Measurements from ENCODE around the gene LSS. TPM values are rescaled to one million over a fixed set of nuclear protein-coding genes. Genes with fewer than 3 reads are reported as not detected.
"Not testable (repeated sequence)": the region's sequence is repeated elsewhere in the genome, so short reads cannot be mapped to it uniquely, and the experiment has no call there.

Gene LSS
- total RNA-seq, 1 experiment from 2014 or later: 41.3 TPM

DNA sequence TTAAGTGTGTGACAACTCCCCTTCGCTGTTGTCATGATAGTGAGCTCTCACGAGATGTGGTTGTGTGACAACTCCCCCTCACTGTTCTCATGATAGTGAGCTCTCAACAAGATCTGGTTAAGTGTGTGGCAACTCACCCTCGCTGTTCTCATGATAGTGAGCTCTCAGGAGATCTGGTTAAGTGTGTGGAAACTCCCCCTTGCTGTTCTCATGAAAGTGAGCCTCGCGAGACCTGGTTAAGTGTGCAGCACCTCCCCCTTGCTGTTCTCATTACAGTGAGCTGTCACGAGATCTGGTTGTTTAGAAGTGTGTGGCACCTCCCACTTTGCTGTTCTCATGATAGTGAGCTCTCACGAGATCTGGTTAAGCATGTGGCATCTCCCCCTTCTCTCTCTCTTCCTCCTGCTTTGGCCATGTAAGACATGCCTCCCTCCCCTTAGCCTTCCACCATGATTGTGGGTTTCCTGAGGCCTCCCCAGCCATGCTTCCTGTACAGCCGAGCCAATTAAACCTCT lies 25.1 kb upstream of the LSS start:
- H3K4me1 ChIP-seq: no peaks in the 10 kb centered on the region
- H3K27ac ChIP-seq: no peak overlapping the region
- no peaks in the 10 kb centered on the region for H3K9me3 ChIP-seq (replicated peaks)
- peaks cover 70% of the 10 kb centered on the region for H3K36me3 ChIP-seq
- no peak overlapping the region for H3K4me3 ChIP-seq
- no peak for DNase-seq
- H3K27me3 ChIP-seq: no peaks in the 10 kb centered on the region

DNA sequence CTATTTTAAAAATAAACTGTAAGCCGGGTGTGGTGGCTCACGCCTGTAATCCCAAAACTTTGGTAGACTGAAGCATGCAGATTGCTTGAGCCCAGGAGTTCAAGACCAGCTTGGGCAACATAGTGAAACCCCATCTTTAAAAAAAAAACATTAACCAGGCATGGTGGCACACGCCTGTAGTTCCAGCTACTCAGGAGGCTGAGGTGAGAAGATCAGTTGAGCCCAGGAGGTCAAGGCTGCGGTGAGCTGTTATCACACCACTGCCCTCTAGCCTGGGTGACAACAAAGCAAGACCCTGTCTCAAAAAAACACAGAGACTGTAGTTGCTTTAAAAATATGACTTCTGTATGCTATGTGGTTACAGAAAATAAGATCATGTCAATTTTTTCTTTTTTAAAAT lies 24.3 kb upstream of the LSS start:
- H3K9me3 ChIP-seq (replicated peaks): no peaks in the 10 kb centered on the region

DNA sequence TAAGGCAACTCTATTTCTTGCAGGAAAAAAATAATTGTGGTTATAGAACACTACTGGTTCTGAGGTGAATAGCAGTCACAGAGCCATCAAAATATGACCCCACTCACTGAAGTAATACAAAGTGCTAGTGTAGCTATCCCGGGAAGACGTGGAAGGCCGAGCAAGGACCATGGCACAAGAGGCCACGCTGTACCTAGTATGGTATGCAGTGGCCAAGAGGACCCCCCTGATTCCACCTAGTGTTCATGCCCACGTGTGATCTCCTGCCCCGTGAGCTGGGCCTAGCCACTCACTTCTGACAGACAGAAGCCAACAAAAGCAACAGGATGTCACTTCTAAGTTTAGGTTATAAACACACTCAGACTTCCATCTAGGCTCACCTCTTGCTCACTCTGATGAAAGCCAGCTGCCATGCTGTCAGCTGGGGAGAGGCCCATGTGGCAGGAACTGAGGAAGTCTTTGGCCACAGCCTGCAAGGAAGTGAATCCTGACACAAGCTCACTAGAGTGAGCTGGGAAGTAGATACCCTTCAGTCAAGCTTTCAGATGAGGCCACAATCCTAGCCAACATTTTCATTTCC lies 21.7 kb upstream of the LSS start:
- no peak overlapping the region for H3K4me3 ChIP-seq
- H3K36me3 ChIP-seq: peaks cover 73% of the 10 kb centered on the region
- no peaks in the 10 kb centered on the region for H3K9me3 ChIP-seq (replicated peaks)
- H3K27ac ChIP-seq: no peak overlapping the region
- no peaks in the 10 kb centered on the region for H3K27me3 ChIP-seq
- DNase-seq: no peak
- H3K4me1 ChIP-seq: no peaks in the 10 kb centered on the region

More for the DNA sequence above, 24.3 kb upstream of the LSS start:
- DNase-seq: no peak
- Histone ChIP-seq H3K4me1 (no peaks in the 10 kb centered on the region), H3K4me3 (no peak overlapping the region), H3K27ac (no peak overlapping the region), H3K36me3 (peaks cover 70% of the 10 kb centered on the region), H3K27me3 (no peaks in the 10 kb centered on the region)

DNA sequence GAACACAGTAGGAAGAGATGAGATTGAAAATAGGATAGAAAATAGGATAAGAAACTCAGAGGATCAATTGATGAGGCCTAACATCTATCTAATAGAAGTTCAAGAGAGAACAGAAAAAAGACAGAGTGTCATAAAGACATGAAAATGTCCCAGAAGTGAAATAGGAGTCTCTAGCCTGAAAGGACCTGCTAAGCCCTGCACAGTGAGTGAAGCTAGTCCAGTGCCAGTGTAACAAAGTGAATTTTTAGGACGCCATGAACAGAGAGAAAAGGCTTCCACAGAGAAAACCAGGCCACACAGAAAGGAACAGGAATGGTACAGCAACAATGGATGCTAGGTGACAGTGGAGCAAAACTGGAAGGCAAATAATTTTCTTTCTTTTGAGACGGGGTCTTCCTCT lies 20.3 kb upstream of the LSS start:
- H3K4me3 ChIP-seq: no peak overlapping the region
- H3K36me3 ChIP-seq: peaks cover 78% of the 10 kb centered on the region
- H3K27ac ChIP-seq: no peak overlapping the region
- H3K9me3 ChIP-seq (replicated peaks): no peaks in the 10 kb centered on the region
- DNase-seq: no peak
- H3K4me1 ChIP-seq: no peaks in the 10 kb centered on the region
- no peaks in the 10 kb centered on the region for H3K27me3 ChIP-seq

DNA sequence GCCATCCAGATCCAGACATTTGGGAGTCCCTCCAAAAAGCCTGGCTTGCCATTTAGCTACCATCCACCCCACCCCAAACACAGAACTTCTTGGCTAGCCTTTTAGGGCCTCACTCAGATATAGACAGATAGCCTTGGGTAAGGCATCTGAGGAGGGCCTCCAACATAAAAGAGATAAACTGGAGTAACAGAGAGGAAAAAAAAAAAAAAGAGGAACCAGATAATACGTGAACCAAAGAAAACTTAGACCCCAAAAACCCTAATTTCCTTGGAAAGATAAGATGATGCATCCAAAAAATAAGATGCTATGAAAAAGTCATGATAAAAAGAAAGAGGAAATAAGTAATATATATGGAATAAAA lies 19.8 kb upstream of the LSS start:
- Histone ChIP-seq H3K27ac (no peak overlapping the region), H3K4me3 (no peak overlapping the region), H3K9me3 (replicated peaks) (no peaks in the 10 kb centered on the region), H3K4me1 (no peaks in the 10 kb centered on the region), H3K36me3 (peaks cover 81% of the 10 kb centered on the region), H3K27me3 (no peaks in the 10 kb centered on the region)
- DNase-seq: no peak

DNA sequence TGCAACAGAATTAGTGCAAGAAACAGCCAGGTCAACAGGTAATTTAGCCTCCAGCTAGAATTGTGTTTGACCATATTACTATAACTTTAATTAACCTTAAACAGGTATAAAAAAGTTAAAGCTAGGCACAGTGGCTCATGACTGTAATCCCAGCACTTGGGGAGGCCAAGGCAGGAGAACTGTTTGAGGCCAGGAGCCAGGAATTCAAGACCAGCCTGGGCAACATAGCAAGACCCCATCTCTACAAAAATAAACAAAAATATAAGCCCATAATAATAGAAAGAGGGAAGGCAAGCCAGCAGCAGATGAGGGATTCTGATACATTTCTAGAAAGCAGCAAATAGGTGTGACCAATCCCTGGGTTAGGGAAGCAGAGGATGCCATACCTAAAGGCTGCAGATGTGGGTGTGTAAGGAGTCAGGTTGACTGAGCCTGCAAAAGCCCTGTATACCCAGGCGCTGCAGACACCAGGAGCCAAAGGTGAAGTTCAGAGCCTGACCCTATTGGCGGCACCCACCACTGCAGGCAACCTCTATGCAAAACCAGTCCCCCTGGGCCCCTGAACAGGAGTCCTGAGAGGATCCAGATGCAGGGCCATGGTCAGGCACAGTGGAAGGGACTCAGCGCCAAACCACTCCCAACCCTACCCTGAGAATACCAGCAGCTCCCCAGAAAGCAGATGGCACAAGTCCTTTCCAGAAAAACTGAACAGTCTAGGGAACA lies 19.3 kb upstream of the LSS start:
- H3K27ac ChIP-seq: no peak overlapping the region
- peaks cover 87% of the 10 kb centered on the region for H3K36me3 ChIP-seq
- no peak for DNase-seq
- H3K27me3 ChIP-seq: no peaks in the 10 kb centered on the region
- H3K4me1 ChIP-seq: no peaks in the 10 kb centered on the region
- H3K9me3 ChIP-seq (replicated peaks): no peaks in the 10 kb centered on the region
- no peak overlapping the region for H3K4me3 ChIP-seq

DNA sequence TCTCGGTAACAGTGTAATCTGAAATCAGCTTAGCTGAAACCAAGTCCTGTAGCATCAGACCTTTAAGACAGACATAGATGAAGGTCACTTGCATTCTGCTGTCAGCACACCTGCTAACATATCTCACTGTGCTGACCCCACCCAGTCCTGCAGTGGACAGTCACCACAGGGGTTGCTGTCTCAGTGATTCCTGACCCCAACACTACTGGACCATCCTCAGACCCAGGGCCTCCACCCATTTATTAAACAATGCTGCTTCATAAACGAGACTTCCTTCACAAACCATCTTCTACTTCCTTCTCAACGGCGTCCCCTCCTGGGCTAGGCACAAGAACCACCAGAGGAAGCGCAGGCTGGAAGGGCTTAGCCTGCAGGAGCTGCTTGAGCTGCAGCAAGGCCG lies 17.8 kb upstream of the LSS start:
- H3K9me3 ChIP-seq (replicated peaks): no peaks in the 10 kb centered on the region
- DNase-seq: no peak
- H3K27me3 ChIP-seq: no peaks in the 10 kb centered on the region
- no peak overlapping the region for H3K27ac ChIP-seq
- no peaks in the 10 kb centered on the region for H3K4me1 ChIP-seq
- no peak overlapping the region for H3K4me3 ChIP-seq
- H3K36me3 ChIP-seq: peaks cover 88% of the 10 kb centered on the region

DNA sequence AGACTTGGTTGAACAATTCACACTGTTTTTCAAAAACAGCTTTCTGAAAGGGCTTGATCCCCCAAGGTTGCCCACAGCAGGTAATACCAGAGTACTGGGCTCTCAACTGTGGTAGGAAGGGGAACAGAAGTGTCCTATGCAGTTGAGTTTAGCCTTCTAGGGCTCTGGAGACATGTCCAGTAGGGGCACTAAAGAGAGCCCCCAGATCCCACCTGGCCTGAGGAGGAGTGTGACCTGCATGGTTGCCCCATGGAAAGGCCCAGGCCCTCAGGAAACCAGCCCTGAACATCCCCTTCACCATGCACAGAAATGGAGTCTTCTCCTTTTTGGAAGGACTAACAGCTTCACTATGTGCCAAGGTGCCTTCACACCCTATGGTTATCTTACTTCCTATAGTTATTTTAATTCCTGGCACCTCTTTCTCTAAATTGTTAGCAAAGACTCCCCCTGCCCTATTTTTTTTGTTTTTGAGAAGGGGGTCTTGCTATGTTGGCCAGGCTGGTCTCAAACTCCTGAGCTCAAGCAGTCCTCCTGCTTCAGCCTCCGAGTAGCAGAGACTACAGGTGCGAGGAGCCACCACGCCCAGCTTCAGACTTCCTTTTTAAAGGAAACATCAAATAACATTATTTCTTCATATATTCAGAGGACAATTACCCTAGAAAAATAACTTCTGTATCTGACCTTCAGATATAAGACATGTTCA lies 16.8 kb upstream of the LSS start:
- no peak for DNase-seq
- no peak overlapping the region for H3K4me3 ChIP-seq

DNA sequence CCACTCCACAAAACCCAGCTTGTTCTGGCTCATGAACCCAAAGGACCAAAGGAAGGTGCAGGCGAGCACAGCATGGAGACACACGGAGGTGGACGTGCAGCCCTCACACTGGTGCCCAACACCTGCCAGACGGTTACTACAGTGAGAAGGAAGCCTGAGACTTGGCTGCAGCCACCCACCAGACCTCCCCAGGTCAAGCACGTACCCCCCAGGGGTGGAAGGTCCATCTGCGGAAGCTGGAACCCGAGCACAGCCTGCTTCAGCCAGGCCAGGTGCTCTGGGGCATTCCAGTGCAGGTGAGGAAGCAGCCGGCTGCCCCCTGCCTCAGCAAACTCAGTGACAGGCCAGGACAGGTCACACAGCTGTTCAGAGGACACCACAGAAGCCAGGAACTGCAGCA lies 16.0 kb upstream of the LSS start:
- no peaks in the 10 kb centered on the region for H3K9me3 ChIP-seq (replicated peaks)
- no peak for DNase-seq
- H3K4me3 ChIP-seq: no peak overlapping the region
- peaks cover 88% of the 10 kb centered on the region for H3K36me3 ChIP-seq
- no peaks in the 10 kb centered on the region for H3K27me3 ChIP-seq
- no peaks in the 10 kb centered on the region for H3K4me1 ChIP-seq
- no peak overlapping the region for H3K27ac ChIP-seq

More for the DNA sequence above, 16.8 kb upstream of the LSS start:
- H3K4me1 ChIP-seq: no peaks in the 10 kb centered on the region
- H3K9me3 ChIP-seq (replicated peaks): no peaks in the 10 kb centered on the region
- no peaks in the 10 kb centered on the region for H3K27me3 ChIP-seq
- peaks cover 88% of the 10 kb centered on the region for H3K36me3 ChIP-seq
- H3K27ac ChIP-seq: no peak overlapping the region

DNA sequence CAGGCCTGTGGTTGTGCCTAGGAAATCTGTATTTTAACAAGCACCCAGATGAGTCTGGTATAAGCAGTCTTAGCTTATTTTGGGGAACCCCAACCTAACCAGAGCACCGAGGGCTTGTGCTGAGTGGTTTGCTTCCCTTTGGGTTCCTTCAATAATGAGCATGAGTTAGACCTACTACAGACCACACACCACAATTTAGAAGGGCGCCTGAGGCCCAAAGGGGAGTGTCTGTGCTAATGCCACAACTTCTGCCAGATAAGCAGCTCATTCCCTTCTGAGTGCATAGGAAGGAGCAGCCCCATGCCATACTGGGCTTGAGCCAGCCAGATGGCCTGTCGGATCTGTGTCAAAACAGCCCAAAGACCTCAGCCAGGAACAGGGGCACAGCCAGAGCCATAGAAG lies 15.4 kb upstream of the LSS start:
- H3K9me3 ChIP-seq (replicated peaks): no peaks in the 10 kb centered on the region
- no peaks in the 10 kb centered on the region for H3K27me3 ChIP-seq
- H3K36me3 ChIP-seq: peaks cover 91% of the 10 kb centered on the region
- no peak for DNase-seq
- H3K4me1 ChIP-seq: no peaks in the 10 kb centered on the region
- no peak overlapping the region for H3K4me3 ChIP-seq
- no peak overlapping the region for H3K27ac ChIP-seq

DNA sequence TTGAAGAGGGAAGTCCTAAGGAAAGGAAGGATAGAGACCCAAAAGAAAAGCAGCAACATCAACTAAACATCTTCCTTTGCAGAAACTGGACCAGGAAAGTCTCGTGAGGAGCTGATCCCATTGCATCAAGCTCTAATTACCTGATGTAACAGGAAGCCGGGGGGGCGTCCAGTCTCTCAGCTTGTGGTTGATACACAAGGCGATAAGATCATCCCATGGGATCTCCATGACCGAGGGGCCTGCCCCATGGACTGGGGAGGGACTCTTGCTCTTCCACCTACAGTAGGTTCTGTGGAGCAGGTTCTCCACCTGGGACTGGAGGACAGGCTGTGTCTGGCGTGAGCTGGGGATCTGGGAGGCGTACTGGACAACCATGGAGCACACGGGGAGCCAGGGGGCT lies 14.8 kb upstream of the LSS start:
- DNase-seq: no peak
- H3K4me3 ChIP-seq: no peak overlapping the region
- no peaks in the 10 kb centered on the region for H3K27me3 ChIP-seq
- no peaks in the 10 kb centered on the region for H3K9me3 ChIP-seq (replicated peaks)
- H3K27ac ChIP-seq: no peak overlapping the region
- H3K4me1 ChIP-seq: no peaks in the 10 kb centered on the region
- peaks cover 91% of the 10 kb centered on the region for H3K36me3 ChIP-seq

DNA sequence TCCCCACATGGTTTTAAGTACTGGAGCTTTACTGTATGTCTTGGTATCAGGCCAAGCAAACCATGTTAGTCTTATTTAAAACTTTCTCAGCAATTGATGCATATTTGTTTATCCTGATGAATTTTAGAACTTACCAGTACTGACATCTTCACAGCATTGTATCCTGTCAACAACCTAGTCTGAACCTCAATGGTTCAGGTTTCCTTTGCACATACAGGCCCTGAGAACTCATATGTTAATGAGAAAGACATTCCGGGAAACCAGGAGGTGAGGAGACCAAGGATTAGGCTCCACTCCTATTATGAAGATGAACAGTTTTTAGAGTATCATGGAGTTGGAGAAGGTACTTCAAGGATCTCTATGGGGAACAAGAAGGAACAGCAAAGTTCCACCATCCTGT lies 13.0 kb upstream of the LSS start:
- peaks cover 91% of the 10 kb centered on the region for H3K36me3 ChIP-seq
- H3K9me3 ChIP-seq (replicated peaks); H3K4me1 ChIP-seq; H3K27me3 ChIP-seq; DNase-seq; H3K4me3 ChIP-seq; H3K27ac ChIP-seq: not testable (repeated sequence)

DNA sequence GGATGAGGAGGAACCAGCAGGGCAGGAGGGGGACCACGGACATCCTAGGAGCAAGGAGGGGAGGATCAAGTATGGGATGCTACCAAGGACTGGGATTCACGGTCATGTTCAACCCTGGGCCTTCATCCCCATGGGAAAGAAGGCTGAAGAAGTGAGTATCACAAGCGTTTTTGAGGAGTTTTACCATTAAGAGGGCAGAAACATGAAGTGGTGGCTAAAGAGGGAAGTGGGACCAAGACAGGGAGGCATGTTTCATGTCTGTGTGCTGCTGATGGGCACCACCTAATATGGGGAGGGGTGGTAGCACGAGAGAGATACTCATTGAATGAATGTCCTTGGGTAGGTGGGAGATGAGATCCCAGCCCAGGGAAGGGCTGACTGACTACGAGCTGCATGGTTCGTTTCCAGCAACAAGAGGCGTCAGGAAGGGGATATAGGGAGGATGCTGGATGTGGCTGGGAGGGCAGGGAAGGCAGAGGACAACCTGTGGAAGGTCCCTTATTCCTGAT lies 11.3 kb upstream of the LSS start:
- Histone ChIP-seq H3K27ac (no peak overlapping the region), H3K9me3 (replicated peaks) (no peaks in the 10 kb centered on the region), H3K4me1 (no peaks in the 10 kb centered on the region), H3K4me3 (no peak overlapping the region), H3K36me3 (peaks cover 91% of the 10 kb centered on the region), H3K27me3 (no peaks in the 10 kb centered on the region)
- DNase-seq: no peak

DNA sequence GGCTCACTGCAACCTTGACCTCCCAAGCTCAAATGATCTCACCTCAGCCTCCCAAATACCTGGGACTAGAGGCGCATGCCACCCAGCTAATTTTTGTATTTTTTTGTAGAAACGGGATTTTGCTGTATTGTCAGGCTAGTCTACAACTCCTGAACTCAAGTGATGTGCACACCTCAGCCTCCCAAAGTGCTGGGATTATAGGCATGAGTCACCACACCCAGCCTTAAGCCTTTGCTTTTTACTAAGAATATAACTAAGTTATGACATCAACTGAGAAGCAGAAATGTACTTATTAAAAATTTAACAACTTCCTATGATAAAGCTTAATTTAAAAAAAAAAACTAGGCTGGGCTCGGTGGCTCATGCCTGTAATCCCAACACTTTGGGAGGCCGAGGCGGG lies 8.9 kb upstream of the LSS start:
- no peak for DNase-seq
- Histone ChIP-seq H3K27ac (no peak overlapping the region), H3K36me3 (peaks cover 90% of the 10 kb centered on the region), H3K4me3 (no peak overlapping the region), H3K4me1 (no peaks in the 10 kb centered on the region), H3K27me3 (no peaks in the 10 kb centered on the region), H3K9me3 (replicated peaks) (no peaks in the 10 kb centered on the region)

DNA sequence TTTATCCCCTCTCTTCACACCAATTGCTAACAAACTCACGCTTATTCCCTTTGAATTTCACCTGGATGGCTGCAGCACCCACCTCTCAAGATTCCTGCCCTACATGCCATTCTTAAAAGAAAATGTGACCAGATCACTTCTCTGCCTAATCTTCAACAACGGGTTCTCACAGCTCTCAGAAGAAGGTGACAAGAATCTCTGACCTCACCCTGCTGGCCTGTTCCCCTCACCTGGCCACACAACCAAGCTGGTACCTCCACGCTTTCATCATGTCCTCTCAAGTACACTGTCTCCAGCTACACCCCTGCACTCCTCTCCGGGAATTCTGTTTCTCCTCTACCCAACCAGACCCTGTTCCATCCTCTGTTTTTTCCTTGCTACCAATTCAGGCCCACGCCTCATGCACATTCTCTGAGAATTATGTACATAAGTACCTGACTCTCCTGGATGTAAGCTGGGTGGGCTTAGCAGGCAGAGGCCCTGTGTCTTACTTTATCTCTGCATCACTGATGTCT lies 5.9 kb upstream of the LSS start:
- Histone ChIP-seq H3K36me3 (peaks cover 78% of the 10 kb centered on the region), H3K4me1 (no peaks in the 10 kb centered on the region; the same call in 1 of the 2 replicates), H3K27ac (no peak overlapping the region)

More for the DNA sequence above, 5.9 kb upstream of the LSS start:
- no peaks in the 10 kb centered on the region for H3K27me3 ChIP-seq
- H3K4me3 ChIP-seq: no peak overlapping the region
- DNase-seq: no peak
- no peaks in the 10 kb centered on the region for H3K9me3 ChIP-seq (replicated peaks)
